Adipose tissue (tissue), 3 donors: ENCODE data around the gene LEP. TPM values are rescaled to one million over a fixed set of nuclear protein-coding genes. Genes with fewer than 3 reads are reported as not detected.
"Not testable (repeated sequence)": the region's sequence is repeated elsewhere in the genome, so short reads cannot be mapped to it uniquely, and the experiment has no call there.

Experiments
- H3K27ac ChIP-seq: one replicate; pipeline ENCODE4 v1.5.1; 2013; ENCODE audit warnings: low read depth, low read length
- WGBS, 3 donors: extraction: QIAGEN DNeasy Blood & Tissue Kit; methylation state at CpG; one replicate each; pipeline ENCODE4 v1.1.7; 2013; 5-methylcytosine and 5-hydroxymethylcytosine counted together
- polyA plus RNA-seq, 3 donors: library from polyadenylated mRNA; stranded (reverse); fragments of 200-250 nt; gene quantifications; one replicate each; pipeline ENCODE4 v1.2.3, GENCODE V29; 2013
- donor health status: healthy with polysubstance abuse.
- donor health status: Bipolar disorder and iron deficiency.
- donor health status: healthy.

LEP gene
- polyA plus RNA-seq, 3 donors, result 10.3 to 141 (median 37.0) TPM

DNA sequence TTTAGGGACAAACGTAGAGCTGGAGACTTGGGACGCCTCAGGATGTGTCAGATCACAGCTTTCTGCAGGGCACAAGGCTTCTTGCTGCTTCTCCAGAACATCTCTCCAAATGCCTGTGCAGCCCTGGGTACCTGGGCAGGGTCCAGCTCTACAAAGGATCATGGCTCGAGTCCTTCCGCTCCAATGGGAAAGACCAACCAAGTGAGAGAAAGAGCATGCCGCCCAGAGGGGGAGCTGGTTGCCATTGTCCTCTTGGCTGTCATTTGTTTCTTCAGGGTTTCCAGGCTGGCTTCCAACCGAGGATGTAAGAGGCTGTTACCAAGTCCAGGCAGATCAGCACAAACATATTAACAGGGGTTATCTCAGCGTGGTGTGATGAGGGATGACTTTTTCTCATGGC, 5.6 kb upstream of the LEP start:
- no peak overlapping the region for H3K27ac ChIP-seq
- WGBS, 3 donors, result 41 to 70% (median 60%) methylated on average over 7 of the region's 7 CpGs

DNA sequence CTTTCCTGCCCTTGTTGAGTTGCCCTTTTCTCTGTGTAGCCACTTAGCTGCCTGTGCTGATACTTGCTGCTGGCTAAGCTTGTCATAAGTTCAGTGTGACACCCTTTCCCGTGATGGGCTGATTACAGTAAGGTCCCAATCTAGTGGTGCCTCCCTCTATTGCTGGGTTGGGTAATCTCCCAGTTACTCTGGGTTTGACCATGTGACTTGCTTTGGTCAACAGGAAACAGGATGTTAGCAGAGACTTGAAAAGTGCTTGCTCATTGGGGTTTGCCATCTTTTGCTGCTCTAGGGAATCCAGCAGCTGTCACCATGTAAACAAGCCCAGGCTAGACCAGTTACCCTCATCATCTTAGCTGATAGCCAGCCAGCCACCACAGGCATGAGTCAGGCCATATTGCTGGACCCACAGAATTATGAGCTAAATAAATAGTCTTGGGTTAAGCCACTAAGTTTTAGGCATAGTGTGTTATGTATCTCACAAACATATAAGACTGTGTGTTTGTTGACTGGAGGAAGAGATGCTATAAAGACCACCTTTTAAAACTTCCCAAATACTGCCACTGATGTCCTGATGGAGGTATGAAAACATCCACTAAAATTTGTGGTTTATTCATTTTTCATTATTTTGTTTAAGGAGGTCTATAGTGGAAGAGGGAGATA, 4.0 kb upstream of the LEP start:
- H3K27ac ChIP-seq, result no peak overlapping the region
- WGBS, 3 donors, result 15 to 55% (median 32%) methylated on average over 1 of the region's 1 CpG

DNA sequence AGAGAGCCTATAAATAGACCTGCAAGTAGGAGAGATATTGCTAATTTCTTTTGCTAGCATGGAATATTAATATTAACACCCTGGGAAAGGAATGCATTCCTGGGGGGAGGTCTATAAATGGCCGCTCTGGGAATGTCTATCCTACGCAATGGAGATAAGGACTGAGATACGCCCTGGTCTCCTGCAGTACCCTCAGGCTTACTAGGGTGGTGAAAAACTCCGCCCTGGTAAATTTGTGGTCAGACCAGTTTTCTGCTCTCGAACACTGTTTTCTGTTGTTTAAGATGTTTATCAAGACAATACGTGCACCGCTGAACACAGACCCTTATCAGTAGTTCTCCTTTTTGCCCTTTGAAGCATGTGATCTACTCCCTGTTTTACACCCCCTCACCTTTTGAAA, 1.9 kb upstream of the LEP start:
- 84 to 89% (median 87%) methylated on average over 7 of the region's 7 CpGs for WGBS, 3 donors

DNA sequence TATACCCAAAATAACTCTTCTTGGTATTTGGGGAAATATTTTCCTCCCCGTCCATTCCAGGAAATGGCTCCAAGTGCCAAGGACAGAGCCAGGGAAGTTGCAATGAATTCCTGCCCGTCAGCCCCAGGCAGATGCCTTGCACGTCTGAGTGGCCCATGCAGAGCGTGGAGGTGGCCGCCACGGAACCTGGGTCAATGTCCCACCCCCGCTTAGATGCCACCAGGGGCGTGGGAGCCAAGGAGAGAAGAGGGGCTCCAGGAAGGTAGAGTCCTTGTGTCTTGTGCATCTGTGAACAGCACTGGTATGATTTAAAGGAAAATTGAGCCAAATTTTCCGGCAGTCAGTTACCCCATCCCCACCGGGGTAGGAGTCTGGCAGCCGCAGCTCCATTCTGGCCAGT, 1.6 kb downstream of the LEP start:
- 71 to 82% (median 75%) methylated on average over 11 of the region's 11 CpGs for WGBS, 3 donors

More for the DNA sequence above, 1.9 kb upstream of the LEP start:
- not testable (repeated sequence) for H3K27ac ChIP-seq

DNA sequence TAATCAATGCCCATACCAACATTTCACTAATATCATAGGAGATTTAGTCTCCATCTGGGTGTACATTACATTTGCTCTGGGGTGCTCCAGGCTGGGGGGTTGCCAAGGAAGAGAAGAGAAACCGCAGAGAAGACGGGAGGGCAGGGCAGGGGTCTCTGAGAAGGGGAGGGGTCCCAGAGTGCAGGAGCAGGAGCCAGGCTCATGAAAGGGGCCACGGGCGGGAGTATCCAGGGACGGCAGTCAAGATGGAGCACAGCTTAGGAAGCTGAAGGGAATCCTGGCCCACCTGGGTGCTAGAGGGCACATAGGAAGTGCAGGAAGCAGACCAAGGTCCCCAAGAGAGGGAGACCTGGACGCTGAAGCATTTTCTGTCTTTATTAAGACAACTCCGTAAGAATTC, 2.2 kb downstream of the LEP start:
- no peak overlapping the region for H3K27ac ChIP-seq
- 69 to 82% (median 80%) methylated on average over 7 of the region's 7 CpGs for WGBS, 3 donors

More for the DNA sequence above, 1.6 kb downstream of the LEP start:
- H3K27ac ChIP-seq, result no peak overlapping the region

DNA sequence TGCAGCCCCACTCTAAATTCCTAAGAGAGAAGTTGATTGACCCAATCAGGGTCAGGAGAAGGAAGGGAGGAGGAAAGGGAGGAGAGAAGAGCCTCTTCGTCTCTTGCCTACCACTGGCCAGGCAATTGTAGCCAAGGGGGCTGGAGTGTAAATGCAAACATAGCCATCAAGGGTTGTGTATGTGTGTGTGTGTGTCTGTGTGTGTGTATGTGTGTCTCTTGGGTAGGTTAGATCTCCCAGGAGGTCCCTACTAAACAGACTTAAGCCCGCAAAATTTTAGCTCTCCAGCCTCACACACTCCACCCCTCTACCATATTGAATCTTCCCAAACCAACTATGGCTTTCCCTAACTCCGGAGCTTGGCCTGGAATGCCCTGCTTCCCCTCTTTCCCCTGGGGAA, 3.8 kb downstream of the LEP start:
- H3K27ac ChIP-seq, result no peak overlapping the region
- WGBS, 3 donors, result 79 to 83% (median 80%) methylated on average over 3 of the region's 3 CpGs

DNA sequence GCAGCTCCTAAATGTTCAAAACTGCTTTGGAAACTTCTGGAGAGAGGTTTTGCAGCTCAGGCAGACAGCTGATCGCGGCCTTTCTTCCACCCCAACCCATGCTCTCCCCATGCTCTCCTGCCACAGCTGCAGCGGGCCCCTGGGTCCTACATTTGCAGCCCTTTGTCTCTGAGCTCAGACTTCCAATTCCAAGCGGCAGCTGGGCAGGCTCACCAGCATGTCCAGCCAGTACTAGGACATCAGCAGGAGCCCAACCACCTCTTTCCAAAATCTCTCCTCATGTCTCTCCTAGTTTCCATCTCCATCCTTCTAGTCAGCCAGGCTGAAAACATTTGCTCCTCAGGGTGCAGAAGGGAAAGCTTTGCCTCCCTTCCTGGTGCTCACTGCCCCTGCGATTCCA, 6.0 kb downstream of the LEP start:
- WGBS, 3 donors, result 75 to 89% (median 85%) methylated on average over 5 of the region's 5 CpGs
- no peak overlapping the region for H3K27ac ChIP-seq

DNA sequence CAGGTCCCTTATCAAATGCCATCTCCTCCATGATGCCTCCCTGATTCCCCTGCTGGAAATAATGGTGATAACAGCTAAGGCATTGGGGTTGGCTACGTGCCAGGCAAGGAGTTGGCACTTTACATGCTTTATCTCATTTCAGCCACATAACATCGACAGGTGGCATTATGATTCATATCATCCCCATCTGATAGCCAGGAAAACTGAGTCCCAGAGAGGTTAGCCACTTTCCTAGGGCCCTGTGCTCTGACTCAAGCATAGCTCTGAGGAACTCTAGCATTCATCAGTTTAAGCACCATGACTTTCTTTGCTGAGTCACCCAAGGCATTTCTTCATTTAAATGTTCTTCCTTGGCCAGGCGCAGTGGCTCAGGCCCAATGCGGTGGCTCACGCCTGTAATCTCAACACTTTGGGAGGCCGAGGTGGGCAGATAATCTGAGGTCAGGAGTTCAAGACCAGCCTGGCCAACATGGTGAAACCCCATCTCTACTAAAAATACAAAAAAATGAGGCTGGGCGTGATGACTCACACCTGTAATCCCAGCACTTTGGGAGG, 6.6 kb downstream of the LEP start:
- no peak overlapping the region for H3K27ac ChIP-seq
- WGBS, 3 donors, result 64 to 77% (median 74%) methylated on average over 7 of the region's 7 CpGs

DNA sequence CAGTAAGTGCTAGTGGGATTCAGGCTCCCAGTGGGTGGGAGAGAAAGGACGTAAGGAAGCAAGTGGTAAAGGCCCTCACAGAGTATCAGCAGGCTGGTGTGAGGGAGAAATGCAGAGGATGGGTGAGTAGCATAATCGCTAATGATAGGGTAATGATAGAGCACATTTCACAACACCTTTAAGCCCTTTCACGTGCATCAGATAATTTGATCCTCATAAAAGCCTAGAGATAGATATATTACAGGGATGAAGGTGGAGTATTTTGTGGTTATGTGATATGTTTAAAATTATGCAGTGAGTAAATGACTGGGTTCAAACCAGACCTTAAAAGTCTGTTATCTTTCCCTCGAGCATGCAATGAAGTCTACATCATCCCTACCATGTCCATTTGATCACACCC, 10.3 kb downstream of the LEP start:
- WGBS, 3 donors, result 57 to 80% (median 61%) methylated on average over 4 of the region's 4 CpGs
- no peak overlapping the region for H3K27ac ChIP-seq

DNA sequence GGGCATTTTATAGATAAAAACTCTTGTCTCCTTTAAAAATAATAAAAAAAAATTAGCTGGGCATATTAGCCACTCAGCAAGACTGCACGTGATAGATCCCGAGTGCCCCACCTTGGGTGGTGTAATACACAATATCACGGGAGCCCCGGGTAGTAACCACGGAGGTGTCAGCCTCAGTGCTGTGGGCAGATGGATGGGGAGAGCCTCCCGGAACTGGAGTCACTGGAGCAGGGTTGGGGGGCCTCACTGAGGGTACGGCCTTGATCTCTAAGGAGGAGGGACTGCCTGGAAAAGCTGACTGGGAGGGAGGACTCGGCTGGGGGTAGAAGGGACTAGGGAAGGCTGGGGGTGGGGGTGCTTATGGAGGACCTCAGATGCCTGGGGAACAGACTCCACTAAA, 12.6 kb downstream of the LEP start:
- H3K27ac ChIP-seq, result no peak overlapping the region
- 87 to 92% (median 90%) methylated on average over 8 of the region's 8 CpGs for WGBS, 3 donors

DNA sequence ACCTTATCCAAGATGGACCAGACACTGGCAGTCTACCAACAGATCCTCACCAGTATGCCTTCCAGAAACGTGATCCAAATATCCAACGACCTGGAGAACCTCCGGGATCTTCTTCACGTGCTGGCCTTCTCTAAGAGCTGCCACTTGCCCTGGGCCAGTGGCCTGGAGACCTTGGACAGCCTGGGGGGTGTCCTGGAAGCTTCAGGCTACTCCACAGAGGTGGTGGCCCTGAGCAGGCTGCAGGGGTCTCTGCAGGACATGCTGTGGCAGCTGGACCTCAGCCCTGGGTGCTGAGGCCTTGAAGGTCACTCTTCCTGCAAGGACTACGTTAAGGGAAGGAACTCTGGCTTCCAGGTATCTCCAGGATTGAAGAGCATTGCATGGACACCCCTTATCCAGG, 13.4 kb downstream of the LEP start:
- 73 to 85% (median 76%) methylated on average over 5 of the region's 5 CpGs for WGBS, 3 donors
- no peak overlapping the region for H3K27ac ChIP-seq

DNA sequence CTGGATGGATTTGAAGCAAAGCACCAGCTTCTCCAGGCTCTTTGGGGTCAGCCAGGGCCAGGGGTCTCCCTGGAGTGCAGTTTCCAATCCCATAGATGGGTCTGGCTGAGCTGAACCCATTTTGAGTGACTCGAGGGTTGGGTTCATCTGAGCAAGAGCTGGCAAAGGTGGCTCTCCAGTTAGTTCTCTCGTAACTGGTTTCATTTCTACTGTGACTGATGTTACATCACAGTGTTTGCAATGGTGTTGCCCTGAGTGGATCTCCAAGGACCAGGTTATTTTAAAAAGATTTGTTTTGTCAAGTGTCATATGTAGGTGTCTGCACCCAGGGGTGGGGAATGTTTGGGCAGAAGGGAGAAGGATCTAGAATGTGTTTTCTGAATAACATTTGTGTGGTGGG, 14.2 kb downstream of the LEP start:
- H3K27ac ChIP-seq, result no peak overlapping the region
- WGBS, 3 donors, result 59 to 85% (median 76%) methylated on average over 2 of the region's 2 CpGs

DNA sequence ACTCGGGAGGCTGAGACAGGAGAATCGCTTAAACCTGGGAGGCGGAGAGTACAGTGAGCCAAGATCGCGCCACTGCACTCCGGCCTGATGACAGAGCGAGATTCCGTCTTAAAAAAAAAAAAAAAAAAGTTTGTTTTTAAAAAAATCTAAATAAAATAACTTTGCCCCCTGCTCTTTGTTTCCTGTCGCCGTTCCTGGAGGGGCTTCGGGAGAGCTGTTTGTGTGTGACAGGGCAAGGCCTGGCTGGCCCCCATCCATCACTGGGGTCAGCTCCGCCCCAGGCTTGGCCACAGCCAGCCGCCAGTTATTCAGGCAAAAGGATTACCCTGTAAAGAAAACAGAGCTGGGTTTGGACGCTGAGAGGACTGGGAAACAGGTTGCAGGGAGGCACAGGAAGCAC, 16.4 kb downstream of the LEP start:
- 80 to 89% (median 86%) methylated on average over 14 of the region's 14 CpGs for WGBS, 3 donors

DNA sequence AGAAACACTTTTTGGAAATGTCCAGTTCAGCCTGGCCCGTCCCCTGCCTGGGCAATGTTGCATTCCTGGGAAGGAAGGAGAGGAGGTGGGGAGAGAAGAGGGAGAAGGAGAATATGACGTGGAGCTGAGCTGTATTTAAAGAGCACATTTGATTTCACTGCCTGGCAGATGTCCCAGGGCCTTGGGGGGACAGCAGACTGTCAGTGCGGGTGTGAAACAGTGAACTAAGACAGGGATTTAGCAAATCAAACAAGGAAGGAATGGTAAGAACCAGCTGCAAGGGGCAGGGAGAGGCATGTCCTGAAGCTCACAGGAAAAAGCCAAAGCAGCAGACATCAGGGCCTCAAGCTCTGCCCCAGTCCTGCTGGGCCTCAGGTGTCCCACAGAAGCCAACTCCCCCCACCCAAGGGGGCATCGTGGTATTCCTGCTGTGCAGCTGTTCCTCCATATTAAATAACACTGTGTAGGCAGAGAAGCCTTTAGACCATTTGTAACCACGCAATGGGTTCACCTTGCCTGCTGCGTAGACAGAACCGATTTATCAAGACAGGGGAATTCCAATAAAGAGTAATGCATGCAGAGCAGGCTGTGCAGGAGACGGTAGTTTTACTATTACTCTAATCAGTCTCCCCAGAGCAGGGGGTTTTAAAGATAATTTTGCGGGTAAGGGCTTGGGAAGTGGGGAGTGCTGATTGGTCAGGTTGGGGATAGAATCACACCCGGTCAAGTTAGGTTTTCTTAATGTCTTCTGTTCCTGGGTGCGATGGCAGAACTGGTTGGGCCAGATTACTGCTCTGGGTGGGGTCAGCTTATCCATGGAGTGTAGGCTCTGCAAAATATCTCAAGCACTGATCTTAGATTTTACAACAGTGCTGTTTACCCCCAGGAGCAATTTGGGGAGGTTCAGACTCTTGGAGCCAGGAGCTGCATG, 18.3 kb downstream of the LEP start:
- WGBS, 3 donors, result 64 to 82% (median 70%) methylated on average over 11 of the region's 11 CpGs
- H3K27ac ChIP-seq, result no peak overlapping the region

More for the DNA sequence above, 16.4 kb downstream of the LEP start:
- no peak overlapping the region for H3K27ac ChIP-seq

DNA sequence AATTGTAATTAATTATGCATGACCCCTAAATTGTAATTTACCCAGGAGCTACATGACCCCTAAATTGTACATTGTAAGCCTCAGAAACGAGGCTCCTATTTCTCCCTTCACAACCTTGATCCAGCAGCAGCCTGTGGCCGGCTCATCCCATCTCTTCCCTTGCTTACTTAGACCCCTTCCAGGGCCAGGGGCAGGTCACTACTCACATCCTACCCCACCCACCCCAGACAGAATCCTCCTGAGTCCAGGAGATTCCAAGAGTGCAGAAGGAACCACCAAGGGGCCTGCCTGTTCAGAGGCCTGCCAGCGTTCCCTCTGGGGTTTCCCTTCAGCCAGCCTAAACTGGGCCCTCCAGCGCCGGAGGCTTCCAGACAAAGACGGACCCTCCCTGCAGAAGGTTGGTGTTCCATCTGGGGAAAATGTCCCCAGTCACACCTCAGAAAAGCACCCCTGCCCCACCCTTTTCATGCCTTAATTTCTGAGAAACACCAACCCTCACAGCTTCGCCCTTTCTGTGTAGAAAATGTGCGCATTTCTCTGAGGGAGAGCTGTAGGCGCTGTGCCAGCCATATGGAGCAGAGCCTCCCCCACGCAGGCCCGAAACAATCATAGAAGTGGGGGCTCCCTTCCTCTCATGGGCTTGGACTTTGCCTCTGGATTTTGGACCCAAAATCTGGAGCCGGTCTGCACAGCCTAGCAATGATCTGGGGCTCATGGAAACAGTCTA, 19.2 kb downstream of the LEP start:
- H3K27ac ChIP-seq, result no peak overlapping the region
- WGBS, 3 donors, result 85 to 91% (median 86%) methylated on average over 12 of the region's 12 CpGs

DNA sequence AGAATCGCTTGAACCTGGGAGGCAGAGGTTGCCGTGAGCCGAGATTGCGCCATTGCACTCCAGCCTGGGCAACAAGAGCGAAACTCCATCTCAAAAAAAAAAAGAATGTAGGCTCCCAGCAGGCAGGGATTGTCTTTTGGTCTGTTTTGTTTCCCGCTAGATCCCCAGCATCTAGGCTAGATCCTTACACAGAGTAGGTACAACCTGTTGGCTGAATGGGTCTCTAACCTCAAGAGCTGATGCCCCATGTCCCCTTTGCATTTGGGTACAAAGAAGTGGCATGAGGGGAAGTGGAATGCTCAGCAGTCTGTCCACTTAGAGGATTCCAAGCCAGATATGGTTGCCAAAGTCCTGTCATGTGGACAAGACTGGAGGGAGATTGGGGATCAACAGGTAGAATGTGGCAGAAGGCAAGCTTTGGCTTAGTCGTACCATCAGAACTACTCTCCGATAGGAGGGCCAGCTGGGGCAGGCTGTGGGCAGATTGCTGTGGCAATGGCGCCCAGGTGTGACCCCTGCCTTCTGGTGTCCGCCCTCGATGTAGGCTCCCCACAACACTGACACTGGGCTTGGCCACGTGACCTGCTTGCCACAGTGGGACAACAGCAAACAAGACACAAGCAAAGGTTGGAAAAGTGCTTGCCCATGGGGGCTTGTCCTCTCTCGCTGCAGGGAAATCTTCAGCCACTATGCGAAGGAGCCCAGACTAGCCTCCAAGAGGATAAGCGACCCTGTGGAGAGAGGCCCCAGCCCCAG, 21.4 kb downstream of the LEP start:
- no peak overlapping the region for H3K27ac ChIP-seq
- 95 to 99% (median 96%) methylated on average over 15 of the region's 15 CpGs for WGBS, 3 donors

DNA sequence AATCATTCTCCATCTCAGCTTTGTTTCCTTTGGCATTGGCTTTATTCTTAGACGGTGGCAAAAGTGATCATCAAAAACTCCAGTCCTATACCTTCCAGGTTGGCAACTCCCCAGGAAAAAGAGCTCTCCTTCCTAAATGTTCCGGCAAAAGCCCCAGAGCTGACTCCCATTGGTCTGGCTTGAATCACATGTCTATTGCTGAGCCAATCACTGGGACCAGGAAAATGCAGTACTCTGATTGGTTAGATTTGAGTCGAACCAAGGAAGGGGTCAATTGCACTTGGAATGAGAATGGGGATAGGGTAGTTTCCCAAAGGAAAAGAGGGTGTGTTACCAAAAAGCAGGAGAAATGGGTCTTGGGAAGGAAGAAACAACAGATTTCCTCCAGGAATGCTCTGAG, 22.3 kb downstream of the LEP start:
- H3K27ac ChIP-seq, result no peak overlapping the region
- 82 to 86% (median 84%) methylated on average over 3 of the region's 3 CpGs for WGBS, 3 donors

DNA sequence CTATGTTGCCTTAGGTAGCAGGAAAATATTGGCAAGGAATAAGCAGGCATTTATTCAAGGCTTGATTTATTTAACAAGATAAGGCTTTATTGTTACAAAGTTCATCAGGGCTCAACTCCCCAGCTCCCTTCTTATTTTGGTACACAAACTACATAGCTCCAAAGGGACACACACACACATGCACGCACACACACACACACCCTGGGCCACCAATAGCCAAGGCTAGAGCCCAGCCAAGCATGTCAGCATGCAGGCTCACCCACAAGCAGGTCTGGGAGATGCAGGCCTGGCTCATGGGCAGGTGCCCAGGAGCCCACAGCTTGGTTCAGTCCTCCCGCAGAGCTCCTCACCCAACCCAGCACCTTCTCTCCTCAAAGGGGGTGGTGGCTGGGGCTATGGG, 23.4 kb downstream of the LEP start:
- no peak overlapping the region for H3K27ac ChIP-seq
- 66 to 74% (median 71%) methylated on average over 2 of the region's 2 CpGs for WGBS, 3 donors
